Neural cell (in vitro differentiated cells): ENCODE results near the gene ANKRD10. TPM values are rescaled to one million over a fixed set of nuclear protein-coding genes. Genes with fewer than 3 reads are reported as not detected.

Experiments
- H2AFZ ChIP-seq: fragments of 200-600, 300-800 bp; sonication (generic), shearing (Covaris generic); 2 replicates; pipeline ENCODE4 v1.6.0; 2014; ENCODE audit warnings: low read depth, mild to moderate bottlenecking, antibody characterized with exemption, low read length, moderate library complexity
- H3F3A ChIP-seq: fragments of 200-600 bp; shearing (Covaris generic); 2 replicates; pipeline ENCODE4 v1.6.1; 2016; ENCODE audit warnings: mild to moderate bottlenecking, moderate library complexity, mixed read lengths, antibody characterized with exemption, low read length; ENCODE audit not compliant: insufficient read depth, poor library complexity, severe bottlenecking
- H3K27ac ChIP-seq: fragments of 200-600, 300-800 bp; sonication (generic), shearing (Covaris generic); 2 replicates; pipeline ENCODE4 v1.5.1; 2014; ENCODE audit warnings: mild to moderate bottlenecking, low read length, moderate library complexity
- H3K27me3 ChIP-seq: fragments of 300-800, 200-600 bp; sonication (generic), shearing (Covaris generic); 2 replicates; pipeline ENCODE4 v1.6.0; 2014; ENCODE audit warnings: mild to moderate bottlenecking, low read depth, low read length, moderate library complexity; ENCODE audit not compliant: insufficient read depth
- H3K36me3 ChIP-seq: fragments of 300-800, 200-600 bp; sonication (generic), shearing (Covaris generic); 2 replicates; pipeline ENCODE4 v1.5.1; 2014; ENCODE audit warnings: mild to moderate bottlenecking, antibody characterized with exemption, low read length, moderate library complexity; ENCODE audit not compliant: insufficient read depth
- H3K4me2 ChIP-seq: fragments of 300-800, 200-600 bp; sonication (generic), shearing (Covaris generic); 2 replicates; pipeline ENCODE4 v1.6.0; 2014; ENCODE audit warnings: mild to moderate bottlenecking, low read length
- H3K4me3 ChIP-seq: fragments of 300-800, 200-600 bp; sonication (generic), shearing (Covaris generic); 2 replicates; pipeline ENCODE4 v1.5.1; 2014; ENCODE audit warnings: mild to moderate bottlenecking, low read length, moderate library complexity
- H3K79me2 ChIP-seq: fragments of 200-600 bp; shearing (Covaris generic); replicated peaks from 2 replicates; pipeline ENCODE4 v1.6.0; 2014; ENCODE audit warnings: mild to moderate bottlenecking, low read length, moderate library complexity; ENCODE audit not compliant: insufficient read depth
- H3K9ac ChIP-seq: fragments of 300-800, 200-600 bp; sonication (generic), shearing (Covaris generic); 2 replicates; pipeline ENCODE4 v1.6.1; 2016; ENCODE audit warnings: mild to moderate bottlenecking, low read length, mixed read lengths
- H3K9me2 ChIP-seq: fragments of 200-600 bp; shearing (Covaris generic); 2 replicates; pipeline ENCODE4 v1.6.1; 2016; ENCODE audit warnings: mild to moderate bottlenecking, low read length, mixed read lengths; ENCODE audit not compliant: insufficient read depth
- H3K9me3 ChIP-seq: fragments of 200-600, 300-800 bp; sonication (generic), shearing (Covaris generic); 2 replicates; pipeline ENCODE4 v1.6.1; 2016; ENCODE audit warnings: mild to moderate bottlenecking, mixed run types, low read length, moderate library complexity, mixed read lengths
- H4K20me1 ChIP-seq: fragments of 200-600 bp; shearing (Covaris generic); 2 replicates; pipeline ENCODE4 v1.6.1; 2016; ENCODE audit warnings: mild to moderate bottlenecking, mixed run types; ENCODE audit not compliant: insufficient read depth
- EP300 ChIP-seq: fragments of 450-650 bp; conservative IDR thresholded peaks from 2 replicates; pipeline ENCODE4 v1.6.1; 2014; ENCODE audit warnings: antibody characterized with exemption, mild to moderate bottlenecking, moderate library complexity; ENCODE audit not compliant: poor library complexity, severe bottlenecking
- EZH2 ChIP-seq: fragments of 200-600, 300-800 bp; shearing (Covaris generic), sonication (generic); IDR thresholded peaks from 2 replicates; pipeline ENCODE4 v1.6.1; 2014; ENCODE audit warnings: antibody characterized with exemption, low read length, borderline replicate concordance, mild to moderate bottlenecking; ENCODE audit not compliant: insufficient read depth, poor library complexity, severe bottlenecking
- MXI1 ChIP-seq: fragments of 450-650 bp; conservative IDR thresholded peaks from 2 replicates; pipeline ENCODE4 v1.6.1; 2014; ENCODE audit warnings: antibody characterized with exemption, mild to moderate bottlenecking; ENCODE audit not compliant: poor library complexity, severe bottlenecking
- POLR2AphosphoS5 ChIP-seq: IDR thresholded peaks from 2 replicates; pipeline ENCODE4 v1.6.1; 2012
- RAD21 ChIP-seq: fragments of 450-650 bp; conservative IDR thresholded peaks from 2 replicates; pipeline ENCODE4 v1.6.1; 2014; ENCODE audit warnings: antibody characterized with exemption, mild to moderate bottlenecking, moderate library complexity
- SMC3 ChIP-seq: fragments of 450-650 bp; conservative IDR thresholded peaks from 2 replicates; pipeline ENCODE4 v1.6.1; 2014; ENCODE audit warnings: antibody characterized with exemption, mild to moderate bottlenecking, moderate library complexity; ENCODE audit not compliant: poor library complexity
- TAF1 ChIP-seq: IDR thresholded peaks from 2 replicates; pipeline ENCODE4 v1.6.1; 2012; ENCODE audit warnings: low read depth
- polyA plus RNA-seq: library from polyadenylated mRNA; depleted of rRNA; stranded (reverse); fragments of >200 nt; gene quantifications from 2 replicates; pipeline ENCODE4 v1.2.3, GENCODE V29; 2014
- TF ChIP-seq, protein P1 (sequence below): fragments of 450-650 bp; IDR thresholded peaks from 2 replicates; pipeline ENCODE4 v1.5.1; 2014; ENCODE audit warnings: antibody characterized with exemption, mild to moderate bottlenecking, moderate library complexity; ENCODE audit not compliant: poor library complexity, severe bottlenecking
- TF ChIP-seq, protein P2 (sequence below): IDR thresholded peaks from 2 replicates; pipeline ENCODE4 v1.6.1; 2012; ENCODE audit warnings: borderline replicate concordance

The ANKRD10 gene
- polyA plus RNA-seq, 1 donor from 2014 or later = 564 TPM

DNA sequence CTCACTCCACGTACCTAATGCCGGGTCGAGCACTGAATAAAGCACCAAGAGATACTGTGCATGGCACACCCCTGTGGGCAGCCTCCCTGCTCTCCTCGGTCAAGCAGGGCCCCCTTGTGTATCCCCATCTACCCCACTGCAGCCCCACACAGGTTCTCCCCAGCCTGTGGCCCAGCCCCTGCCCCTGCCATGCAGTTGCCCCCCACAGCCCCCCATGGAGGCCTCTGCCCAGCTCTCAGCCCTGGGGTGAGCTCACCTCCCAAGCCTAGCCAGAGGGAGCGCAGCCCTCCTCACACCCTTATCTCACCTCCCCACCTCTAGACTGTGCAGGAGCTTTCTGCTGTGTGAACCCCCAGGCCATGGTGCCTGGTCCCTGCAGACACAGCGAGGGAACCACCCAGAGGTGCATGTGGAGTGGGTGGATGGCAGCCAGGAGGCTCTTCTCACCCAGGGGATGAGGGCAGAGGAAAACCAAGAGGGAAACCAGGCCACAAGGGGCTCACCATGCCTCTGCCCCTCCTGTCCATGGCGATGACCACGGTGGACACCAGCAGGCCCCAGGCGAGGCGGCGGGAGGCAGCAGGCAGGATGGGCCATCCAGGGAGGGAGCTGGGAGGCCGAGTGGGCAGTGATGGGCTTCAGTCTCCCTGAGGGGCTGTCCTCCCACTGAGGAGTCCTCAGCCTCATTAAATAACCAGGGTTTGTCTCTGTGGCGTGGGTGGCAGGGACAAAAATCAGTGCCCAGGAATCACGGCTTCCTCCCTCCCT, 83.2 kb downstream of the ANKRD10 start:
- Histone ChIP-seq H3K4me3 (no peak overlapping the region), H3K36me3 (no peaks in the 10 kb centered on the region), H3K9ac (no peak overlapping the region), H3K9me3 (no peaks in the 10 kb centered on the region), H3K4me2 (no peak overlapping the region), H4K20me1 (no peaks in the 10 kb centered on the region), H3K27me3 (no peaks in the 10 kb centered on the region), H2AFZ (no peak overlapping the region), H3K27ac (no peak overlapping the region), H3K9me2 (no peaks in the 10 kb centered on the region), H3K79me2 (no peaks in the 10 kb centered on the region), H3F3A (no peaks in the 10 kb centered on the region)
- TF ChIP-seq TAF1 (no peak), SMC3 (no peak), POLR2AphosphoS5 (no peak), RAD21 (no peak), EZH2 (no peak), MXI1 (no peak), EP300 (no peak)
- TF ChIP-seq, protein P1, sequence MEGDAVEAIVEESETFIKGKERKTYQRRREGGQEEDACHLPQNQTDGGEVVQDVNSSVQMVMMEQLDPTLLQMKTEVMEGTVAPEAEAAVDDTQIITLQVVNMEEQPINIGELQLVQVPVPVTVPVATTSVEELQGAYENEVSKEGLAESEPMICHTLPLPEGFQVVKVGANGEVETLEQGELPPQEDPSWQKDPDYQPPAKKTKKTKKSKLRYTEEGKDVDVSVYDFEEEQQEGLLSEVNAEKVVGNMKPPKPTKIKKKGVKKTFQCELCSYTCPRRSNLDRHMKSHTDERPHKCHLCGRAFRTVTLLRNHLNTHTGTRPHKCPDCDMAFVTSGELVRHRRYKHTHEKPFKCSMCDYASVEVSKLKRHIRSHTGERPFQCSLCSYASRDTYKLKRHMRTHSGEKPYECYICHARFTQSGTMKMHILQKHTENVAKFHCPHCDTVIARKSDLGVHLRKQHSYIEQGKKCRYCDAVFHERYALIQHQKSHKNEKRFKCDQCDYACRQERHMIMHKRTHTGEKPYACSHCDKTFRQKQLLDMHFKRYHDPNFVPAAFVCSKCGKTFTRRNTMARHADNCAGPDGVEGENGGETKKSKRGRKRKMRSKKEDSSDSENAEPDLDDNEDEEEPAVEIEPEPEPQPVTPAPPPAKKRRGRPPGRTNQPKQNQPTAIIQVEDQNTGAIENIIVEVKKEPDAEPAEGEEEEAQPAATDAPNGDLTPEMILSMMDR = no peak
- TF ChIP-seq, protein P2, sequence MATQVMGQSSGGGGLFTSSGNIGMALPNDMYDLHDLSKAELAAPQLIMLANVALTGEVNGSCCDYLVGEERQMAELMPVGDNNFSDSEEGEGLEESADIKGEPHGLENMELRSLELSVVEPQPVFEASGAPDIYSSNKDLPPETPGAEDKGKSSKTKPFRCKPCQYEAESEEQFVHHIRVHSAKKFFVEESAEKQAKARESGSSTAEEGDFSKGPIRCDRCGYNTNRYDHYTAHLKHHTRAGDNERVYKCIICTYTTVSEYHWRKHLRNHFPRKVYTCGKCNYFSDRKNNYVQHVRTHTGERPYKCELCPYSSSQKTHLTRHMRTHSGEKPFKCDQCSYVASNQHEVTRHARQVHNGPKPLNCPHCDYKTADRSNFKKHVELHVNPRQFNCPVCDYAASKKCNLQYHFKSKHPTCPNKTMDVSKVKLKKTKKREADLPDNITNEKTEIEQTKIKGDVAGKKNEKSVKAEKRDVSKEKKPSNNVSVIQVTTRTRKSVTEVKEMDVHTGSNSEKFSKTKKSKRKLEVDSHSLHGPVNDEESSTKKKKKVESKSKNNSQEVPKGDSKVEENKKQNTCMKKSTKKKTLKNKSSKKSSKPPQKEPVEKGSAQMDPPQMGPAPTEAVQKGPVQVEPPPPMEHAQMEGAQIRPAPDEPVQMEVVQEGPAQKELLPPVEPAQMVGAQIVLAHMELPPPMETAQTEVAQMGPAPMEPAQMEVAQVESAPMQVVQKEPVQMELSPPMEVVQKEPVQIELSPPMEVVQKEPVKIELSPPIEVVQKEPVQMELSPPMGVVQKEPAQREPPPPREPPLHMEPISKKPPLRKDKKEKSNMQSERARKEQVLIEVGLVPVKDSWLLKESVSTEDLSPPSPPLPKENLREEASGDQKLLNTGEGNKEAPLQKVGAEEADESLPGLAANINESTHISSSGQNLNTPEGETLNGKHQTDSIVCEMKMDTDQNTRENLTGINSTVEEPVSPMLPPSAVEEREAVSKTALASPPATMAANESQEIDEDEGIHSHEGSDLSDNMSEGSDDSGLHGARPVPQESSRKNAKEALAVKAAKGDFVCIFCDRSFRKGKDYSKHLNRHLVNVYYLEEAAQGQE = no peak

DNA sequence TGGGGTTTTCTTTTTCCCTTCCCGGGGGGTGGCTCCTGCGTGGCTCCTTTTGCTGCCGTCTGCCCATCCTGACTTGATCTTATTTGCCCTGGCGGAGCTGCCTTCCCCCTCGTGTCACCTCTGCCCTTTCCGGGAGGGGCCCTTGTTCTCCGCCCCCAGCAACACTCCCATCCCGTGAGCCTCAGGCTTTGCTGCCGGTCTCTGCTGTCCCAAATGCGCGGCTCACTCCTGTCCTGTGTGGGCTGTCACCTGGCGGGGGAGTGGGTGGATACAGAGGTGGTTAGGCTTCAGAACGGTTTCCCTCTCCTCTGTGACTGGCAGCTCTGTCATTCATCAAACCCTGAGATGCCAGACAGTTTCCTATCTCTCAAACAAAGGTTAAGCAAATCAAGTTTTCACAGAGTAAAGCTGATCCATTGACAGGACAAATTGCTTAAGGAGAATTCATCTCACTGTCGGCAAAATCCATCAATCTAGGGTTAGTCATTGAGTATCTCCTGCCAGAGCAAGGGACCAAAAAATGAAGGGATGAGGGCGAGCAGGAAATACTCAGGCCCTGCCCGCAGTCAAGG, 84.0 kb downstream of the ANKRD10 start:
- Histone ChIP-seq H3K9ac (no peak overlapping the region), H3K4me2 (no peak overlapping the region), H3K27ac (no peak overlapping the region), H3K4me3 (no peak overlapping the region), H3F3A (no peaks in the 10 kb centered on the region), H3K9me2 (no peaks in the 10 kb centered on the region), H3K36me3 (no peaks in the 10 kb centered on the region), H3K79me2 (no peaks in the 10 kb centered on the region), H2AFZ (no peak overlapping the region), H3K27me3 (no peaks in the 10 kb centered on the region), H4K20me1 (no peaks in the 10 kb centered on the region), H3K9me3 (no peaks in the 10 kb centered on the region)
- TF ChIP-seq TAF1 (no peak), SMC3 (no peak), RAD21 (no peak), POLR2AphosphoS5 (peak; percentile 72), EZH2 (no peak), MXI1 (no peak), EP300 (peak; percentile 96)
- TF ChIP-seq, protein P2 = no peak
- TF ChIP-seq, protein P1 = no peak
